Embryonic facial prominence (tissue), 1 donor: ENCODE data around the gene RPAIN.
A peak's percentile ranks its signal among the peaks of the same experiment; 100 is the strongest.
"Not testable (repeated sequence)": the region's sequence is repeated elsewhere in the genome, so short reads cannot be mapped to it uniquely, and the experiment has no call there.

Source experiments
- DNase-seq: peaks from one replicate; pipeline ENCODE4 v3.0.0-alpha.2; 2016; ENCODE audit errors: extremely low spot score

RPAIN gene

DNA sequence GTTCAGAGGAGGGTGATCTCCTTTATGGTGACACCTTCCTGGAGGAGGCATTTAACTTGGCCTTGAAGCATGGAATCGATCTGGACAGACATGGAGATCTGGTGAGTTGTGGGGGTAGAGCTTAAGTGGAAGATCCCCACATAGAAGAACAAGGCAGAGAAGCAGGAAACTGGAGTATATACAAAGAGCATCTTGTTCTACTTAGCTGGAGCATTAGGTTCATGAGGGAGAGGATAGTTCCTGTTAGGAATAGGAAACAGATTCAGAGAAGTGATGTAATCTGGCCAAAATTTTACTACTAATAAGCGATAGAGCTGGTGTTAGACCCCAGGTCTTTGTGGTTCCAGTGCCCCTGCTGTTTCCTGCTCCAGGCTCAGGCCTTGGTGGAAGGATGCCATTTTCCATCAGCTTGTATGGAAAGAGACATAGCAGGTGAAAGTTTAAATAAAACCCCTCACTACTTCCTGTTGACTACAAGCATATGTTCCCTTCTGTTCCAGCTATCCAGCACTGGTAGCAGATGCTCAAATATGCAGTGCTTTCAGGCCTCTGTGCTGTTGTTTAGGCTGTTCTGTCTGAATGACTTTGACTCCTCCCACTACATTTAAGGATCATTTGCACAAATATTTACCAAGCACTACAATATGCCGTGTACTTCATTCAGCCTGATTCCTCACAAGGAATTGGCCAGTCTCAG is 9.4 kb downstream of the RPAIN start:
- DNase-seq = no peak

DNA sequence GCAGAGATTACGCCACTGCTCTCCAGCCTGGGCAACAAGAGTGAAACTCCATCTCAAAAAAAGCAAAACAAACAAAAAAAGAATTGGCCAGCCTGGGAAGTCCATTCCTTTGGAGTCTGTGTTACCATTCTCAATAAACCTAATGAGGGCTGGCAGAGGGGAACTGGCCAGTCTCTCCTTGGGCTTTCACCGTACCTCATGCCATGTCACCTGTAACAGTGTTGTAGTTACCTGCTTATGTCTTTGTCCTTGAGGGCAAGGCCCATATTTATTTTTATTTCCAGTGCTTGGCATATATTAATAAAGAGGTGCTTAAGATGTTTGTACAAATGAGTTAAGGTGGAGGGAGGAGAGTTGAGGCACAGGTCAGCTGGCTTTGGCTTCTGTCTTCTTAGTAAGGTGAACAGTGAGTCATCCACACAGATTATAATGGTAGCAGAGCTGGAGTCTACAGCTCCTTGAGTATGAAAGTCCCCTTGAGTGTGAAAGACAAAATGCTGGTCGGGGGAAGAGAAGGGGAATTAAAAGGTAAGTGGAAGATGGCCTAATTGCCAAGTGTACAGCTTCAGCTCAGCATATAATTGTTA is 10.5 kb downstream of the RPAIN start:
- DNase-seq = no peak

DNA sequence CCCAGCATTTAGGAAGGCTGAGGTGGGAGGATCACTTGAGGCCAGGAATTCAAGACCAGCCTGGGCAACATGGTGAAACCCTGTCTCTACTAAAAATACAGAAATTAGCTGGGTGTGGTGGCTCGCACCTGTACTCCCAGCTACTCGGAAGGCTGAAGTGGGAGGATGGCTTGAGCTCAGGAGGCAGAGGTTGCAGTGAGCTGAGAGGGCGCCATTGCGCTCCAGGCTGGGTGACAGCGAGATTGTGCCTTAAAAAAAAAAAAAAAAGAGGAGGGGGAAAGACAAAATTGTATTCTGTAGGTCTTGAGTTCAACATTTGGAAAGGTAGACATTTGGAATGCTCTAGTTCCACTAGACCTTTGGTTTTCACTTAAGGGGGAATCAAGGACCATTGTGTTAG is 11.3 kb downstream of the RPAIN start:
- DNase-seq = not testable (repeated sequence)

DNA sequence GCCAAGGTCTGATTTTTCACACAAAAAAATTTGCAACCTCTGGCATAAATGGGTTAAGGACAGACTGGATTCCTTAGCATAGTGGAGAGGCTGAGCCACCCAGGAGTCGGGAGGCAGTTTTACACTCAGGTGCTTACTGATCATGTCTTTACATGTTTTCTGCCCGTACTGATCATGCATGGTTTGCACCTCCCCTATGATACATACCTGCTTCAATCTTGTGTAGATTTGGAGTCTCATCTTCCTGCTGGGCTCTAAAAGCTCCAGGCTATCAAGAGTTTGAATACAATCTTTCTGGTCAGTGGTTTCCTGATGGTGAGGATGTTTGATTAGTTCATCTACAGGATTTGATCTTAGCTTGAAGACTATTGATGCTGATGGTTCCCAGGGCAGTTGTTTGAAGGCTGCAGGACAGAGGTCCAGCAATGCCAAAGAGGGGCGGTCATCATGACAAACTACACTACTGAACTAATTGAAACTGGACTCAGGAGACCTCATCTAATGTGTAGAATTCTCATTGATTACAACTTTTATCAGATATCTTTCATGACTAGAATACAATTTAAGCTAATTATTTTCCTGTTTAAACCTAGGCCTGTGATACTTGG is 12.1 kb downstream of the RPAIN start:
- no peak for DNase-seq

DNA sequence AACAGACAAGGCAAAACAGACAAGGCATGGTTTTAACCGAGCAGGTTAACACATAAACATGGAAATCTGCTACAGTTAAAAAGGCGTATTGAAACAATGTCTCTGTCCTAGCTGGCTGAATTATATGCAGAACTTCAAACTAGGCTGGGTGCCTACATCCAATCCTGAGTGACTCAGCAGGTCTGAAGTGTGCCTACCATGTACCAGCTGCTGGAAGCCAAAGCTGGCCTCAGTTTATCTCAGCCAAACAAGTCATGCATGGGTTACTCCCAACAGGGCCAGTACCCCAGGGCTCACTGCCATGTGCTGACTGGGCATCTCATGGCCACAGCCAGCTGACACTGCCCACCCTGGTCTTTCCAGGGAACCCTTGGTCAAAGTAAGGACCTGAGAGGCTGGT is 15.0 kb downstream of the RPAIN start:
- DNase-seq = no peak

DNA sequence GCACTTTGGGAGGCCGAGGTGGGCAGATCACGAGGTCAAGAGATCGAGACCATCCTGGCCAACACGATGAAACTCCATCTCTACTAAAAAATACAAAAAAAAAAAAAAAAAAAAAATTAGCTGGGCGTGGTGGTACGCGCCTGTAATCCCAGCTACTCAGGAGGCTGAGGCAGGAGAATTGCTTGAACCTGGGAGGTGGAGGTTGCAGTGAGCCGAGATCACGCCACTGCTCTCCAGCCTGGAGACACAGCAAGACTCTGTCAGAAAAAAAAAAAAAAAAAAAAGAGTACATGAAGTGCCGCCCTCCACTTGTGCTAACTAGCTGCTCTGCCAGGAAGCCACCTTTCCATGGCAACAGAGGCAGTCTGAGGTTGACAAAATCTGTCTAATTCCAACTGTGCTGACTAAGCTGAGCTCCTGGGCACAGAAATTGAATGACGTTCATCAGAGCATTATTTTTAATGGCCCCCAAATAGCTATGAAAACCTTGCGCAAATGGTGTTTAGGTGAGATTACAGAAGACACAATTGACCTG is 15.9 kb downstream of the RPAIN start:
- DNase-seq = not testable (repeated sequence)

DNA sequence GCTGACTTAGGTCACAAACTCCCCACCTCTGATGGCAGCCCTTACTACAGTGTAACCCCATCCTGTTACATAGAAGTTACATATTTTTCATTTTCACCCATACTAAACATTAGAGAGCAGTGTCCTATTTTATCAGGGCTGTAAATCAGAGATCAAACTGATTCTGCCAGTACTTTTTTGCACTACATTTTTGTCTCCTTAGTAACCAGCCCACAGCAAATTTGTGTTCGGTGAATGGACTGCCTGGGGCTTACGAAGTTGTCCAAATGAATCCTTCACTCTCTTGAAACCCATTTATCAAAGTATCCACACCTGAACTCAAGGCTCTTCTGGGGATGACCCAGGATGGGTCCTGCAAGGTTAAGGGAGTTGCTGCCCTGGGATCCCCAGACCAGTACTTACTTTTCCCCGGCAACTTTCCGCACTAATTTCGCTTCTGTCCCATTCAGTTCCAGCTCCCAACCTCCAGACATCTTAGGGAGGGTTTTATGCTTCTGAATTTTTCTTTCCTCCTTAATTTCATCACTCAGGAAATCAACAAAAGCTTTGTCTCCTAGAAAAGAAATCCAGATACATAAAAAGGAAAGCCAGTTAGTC is 17.8 kb downstream of the RPAIN start:
- no peak for DNase-seq

DNA sequence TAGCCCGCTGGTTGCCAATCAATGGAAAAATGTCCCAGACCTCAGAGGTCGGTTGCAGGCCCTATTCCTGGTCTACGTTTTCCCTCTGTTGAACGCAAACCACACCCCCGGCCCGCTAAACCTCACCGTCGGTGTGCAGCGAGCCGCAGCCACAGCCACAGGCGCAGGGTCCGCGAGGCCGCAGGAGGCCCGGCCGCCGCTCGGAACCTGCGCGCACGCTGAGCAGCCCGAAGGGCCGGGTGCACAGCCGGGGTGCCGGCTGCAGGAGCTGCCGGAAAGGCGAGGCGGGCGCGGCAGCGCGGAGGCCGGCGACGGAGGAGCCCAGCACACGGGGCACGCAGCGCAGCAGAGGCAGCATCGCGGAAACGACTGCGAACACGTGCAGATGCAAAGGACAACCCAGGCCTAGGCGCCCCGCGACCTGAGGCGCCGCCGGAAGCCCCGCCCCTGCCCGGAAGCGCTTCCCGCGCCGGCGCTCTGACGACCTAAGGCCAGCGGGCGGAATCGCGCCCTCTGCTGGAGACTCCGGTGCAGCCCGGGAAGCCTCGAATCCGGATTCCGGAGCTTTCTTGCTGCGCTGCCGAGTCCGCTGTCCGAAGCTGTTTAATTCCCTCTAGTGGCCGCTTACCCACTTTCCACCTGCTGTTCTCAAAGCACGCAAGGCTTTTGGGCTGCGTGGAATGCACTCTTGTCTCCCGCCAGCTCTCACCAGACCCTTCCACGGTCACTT is 18.9 kb downstream of the RPAIN start, which contains the start of gene C1QBP:
C1QBP (minus strand) TSS at position 440 of the 730 bp plus-strand sequence; CDS start at position 358, 82 bp downstream.
- DNase-seq = peak; percentile 77

DNA sequence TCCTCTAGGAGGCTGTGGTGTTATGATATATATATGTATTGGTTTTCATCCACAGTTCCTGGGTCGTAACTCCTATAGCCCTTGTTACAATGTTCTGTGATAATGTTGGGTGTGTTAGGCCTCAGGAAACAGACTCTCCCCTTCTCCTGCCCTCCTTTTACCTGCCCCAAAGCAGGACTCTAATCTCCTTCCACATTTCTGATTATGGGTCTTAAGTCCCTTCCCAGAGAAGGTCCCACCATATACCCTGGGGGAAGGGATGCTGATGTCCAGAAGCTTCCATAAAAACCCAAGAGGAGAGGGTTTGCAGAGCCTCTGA is 19.4 kb downstream of the RPAIN start:
- DNase-seq = no peak

DNA sequence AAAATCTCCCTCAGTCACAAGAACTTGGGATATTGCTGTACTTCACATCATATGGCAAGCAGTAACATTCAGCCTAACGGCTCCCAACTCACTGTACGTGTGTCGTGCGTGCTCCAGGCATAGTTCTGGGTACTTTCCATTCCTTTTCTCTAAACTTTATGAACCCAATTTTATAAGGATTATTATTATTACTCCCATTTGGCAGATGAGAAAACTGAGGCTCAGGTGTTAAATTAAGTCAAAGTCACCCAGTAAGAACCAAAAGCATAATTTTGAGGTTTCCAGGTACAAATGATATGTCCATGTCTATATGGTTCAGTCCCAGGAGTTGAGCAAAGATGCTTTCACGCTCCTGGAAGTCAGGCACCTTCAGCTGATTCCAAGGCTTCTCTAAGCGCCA is 23.7 kb downstream of the RPAIN start:
- DNase-seq = no peak

DNA sequence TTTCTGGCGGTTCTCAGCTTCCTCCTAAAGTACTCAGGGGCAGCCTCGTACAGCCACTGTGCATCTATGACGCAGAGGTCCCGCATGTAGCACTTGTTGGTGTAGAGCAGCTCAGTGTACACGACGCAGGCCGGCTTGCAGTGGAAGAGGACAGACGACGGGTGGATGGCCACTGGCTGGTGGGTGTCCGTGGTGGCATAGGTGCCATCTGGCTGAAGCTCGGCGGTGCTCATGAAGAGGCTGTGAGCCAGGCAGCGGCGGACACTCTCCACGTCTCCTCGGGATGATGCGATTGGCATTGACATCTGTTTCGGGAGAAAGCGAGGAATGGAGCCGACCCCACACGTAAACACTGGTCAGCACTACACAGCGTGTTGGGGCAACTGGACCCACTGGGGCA is 24.2 kb downstream of the RPAIN start:
- DNase-seq = no peak

DNA sequence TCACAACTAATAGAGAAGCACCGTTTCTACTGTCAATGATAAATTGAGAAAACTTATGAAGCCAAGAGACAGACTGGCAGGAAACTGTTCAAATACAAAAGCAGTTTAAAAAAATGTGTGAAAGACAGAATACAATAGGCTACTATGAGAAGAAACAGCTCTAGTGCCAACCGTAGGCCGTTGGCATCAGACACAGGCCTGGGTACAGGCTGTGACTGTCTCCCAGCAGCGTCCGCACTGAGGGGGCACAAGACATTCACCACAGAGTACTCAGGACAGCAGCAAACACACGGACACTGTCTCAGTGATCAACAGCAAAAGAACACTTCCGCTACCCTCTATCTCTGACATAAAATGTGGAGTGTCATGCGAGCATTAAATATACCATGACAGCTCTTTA is 26.8 kb downstream of the RPAIN start:
- DNase-seq = no peak

DNA sequence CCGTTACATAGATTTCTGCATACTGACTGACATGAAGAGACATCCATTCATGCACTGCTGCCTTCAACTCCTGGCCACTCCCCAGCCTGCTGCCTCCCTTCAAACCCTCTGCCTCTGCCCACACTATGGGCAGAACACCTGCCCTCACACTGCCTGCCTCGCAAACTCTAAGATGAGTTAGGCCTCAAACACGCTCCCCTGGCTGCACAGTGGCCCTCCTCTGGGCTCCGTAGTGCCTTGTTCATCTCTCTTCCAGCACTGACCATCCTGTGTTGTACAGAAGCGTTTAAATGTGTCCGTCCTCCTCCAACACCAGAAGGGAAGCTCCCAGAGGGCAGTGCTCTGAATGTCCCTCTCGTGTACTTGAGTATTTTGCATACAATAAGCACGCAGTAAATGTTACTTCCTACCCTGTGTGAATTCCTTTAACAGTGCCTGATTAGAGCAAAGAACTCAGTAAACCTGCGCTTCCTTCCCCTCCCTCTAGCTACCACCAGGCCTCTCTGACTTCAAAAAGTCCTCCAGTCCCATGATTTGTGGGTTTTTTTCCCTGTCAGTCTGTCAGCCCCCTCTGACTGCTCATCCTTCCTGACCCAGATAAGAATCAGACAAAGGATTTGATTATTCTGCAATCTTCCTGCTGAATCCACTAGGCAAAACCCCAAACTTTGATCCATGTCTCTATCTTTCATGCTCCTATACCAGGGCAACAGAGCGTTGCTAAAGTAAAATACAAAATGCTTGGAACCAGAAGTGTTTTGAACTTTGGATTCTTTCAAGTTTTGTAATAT is 44.9 kb downstream of the RPAIN start:
- no peak for DNase-seq

DNA sequence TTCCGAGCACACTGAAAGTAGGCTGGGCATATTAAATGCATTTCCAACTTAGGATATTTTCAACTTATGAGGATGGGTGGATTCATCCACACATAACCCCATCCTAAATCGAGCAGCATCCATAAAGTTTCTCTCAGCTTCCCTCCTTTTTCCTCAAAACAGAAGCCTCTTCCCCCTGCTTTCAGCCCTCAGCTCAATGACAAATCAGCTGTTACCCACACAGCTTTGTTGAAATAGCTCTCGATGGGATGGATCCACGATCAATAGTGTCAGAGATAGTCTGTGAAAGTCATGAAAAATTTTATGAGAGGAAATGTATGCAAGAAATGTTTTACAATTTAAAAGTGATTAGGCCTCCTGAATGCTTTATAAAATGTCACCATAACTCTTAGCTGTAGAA is 46.3 kb downstream of the RPAIN start:
- DNase-seq = no peak

DNA sequence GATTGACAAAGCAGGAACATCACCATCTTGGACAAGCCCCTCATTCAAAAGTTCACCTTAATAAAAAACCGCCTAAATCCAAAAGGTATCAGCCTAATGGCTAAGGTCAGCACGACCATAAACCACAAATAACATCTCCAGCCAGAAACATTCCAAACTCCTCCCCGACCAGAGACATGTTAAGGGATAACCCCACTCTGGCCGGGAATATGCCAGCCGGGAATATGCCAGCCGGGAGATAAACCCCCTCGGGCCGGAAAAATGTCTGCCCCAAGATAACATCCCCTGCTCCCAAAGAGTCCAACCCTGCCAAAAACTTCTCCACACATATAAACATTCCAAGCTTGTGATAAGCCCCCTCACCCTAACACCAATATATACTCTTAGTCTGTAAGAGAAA is 47.4 kb downstream of the RPAIN start:
- DNase-seq = no peak

DNA sequence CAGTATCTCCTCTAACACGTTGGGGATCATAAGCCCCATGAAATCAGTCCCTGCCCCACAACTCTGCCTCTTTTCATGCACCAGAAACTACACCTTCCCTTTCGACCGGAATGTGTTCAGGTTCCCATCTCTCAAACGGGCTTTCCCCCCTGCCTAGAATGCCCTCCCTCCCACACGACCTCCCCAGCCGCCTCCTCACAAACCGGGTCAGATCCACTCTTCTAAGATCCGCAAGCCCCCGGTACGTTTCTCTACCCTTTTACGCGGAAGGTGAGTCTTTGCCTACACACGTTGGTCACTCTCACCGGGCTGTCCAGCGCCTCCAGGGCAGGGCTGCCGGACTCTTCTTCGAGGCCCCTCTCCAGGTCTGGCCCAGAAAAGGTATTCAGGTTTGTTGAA is 48.1 kb downstream of the RPAIN start:
- DNase-seq = no peak

DNA sequence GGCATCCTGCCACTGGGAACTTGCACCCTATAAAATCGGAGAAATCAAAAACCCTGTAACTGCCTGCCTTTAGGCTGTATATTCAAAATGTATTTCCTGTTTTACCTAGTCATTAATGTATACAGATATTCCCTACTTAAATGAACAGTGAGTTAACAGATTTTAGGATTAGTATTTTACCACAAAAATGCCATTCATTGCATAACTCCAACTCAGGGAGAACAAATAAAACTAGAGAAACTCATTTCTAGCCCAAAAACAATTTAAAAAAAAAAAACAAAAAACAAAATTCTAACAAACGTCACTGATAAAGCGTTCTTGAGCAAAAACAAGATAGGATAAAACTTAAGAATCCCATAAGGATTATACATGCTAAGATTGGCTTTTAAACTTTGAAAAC is 52.5 kb downstream of the RPAIN start:
- no peak for DNase-seq

DNA sequence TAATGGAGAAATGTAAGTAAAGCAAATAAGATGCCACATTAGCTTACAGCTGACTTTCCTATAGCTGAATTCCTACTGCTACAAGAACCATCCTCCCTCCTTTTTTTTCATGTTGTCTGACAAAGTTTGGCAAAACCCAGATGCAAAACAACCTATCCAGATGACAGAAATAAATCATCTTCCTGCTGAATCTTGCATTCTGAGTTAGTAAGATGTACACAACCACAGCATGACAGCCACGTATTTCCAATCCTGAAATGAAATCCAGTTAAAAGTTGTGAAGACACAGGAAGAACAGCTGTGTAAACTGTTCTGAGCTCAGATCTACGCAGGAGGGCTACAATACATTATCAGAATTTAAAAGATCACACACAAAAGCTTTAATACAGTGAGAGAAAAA is 53.9 kb downstream of the RPAIN start:
- DNase-seq = no peak

DNA sequence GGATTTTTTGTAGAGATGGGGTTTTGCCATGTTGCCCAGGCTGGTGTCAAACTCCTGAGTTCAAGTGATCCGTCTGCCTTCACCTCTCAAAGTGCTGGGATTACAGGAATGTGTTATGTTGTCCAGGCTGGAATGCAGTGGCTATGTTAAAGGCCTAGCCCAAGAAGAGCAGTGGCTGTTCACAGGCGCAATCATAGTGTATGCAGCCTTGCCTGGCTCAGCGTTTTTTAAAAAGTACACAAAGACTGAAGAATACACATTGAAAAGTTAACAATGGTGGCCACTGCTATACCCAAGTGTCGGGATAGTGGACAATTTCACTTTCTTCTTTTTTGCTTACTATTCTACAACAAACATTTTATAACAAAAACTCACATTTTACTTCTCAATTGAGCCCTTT is 59.0 kb downstream of the RPAIN start:
- no peak for DNase-seq

DNA sequence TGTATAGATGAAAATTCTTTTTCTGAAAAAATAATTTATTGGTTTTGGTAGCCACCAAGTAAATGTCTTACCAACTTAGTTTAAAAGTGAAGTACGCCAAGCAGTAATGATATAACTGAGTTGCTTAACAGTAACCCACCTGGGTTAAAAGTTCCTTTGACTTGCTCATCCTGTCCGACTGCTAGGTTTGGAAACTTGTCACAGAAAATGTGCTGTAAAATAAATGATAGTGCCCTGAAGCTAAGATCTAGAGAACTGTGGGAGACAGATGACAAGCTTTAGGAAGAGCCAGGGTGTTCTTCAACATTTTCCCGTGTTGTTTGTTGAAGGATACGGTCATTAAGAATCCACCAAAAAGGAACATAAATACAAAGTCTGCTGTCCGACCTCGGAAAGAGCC is 61.0 kb downstream of the RPAIN start:
- DNase-seq = no peak

DNA sequence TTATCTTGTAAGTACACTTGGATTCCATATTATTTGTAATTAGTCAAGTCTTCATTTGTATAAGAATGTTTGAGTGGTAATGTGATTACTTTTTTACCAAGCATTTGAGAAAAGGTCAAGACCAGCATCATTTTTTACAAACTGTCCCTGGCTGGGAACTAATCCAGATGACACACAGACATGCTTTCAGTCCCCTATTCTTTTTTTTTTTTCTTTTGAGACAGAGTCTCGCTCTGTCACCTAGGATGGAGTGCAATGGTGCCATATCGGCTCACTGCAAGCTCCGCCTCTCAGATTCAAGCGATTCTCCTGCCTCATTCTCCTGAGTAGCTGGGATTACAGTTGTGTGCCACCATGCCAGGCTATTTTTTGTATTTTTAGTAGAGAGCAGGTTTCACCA is 61.5 kb downstream of the RPAIN start:
- no peak for DNase-seq
